GM21529 (cell line): ENCODE measurements around the gene MRPL20.
"Not testable (repeated sequence)": the region's sequence is repeated elsewhere in the genome, so short reads cannot be mapped to it uniquely, and the experiment has no call there.

ENCODE experiments used
- ATAC-seq: cut with Tn5 transposase; IDR thresholded peaks from one replicate; pipeline ENCODE4 v1.9.1; 2021; ENCODE audit not compliant: unreplicated experiment

Gene MRPL20

GRCh38 chr1:1437904-1438376, 30.8 kb upstream of the MRPL20 start:
- no peak for ATAC-seq

- no peak for ATAC-seq
Observed at GRCh38 chr1:1437033-1437903, 30.2 kb upstream of the MRPL20 start.

- no peak for ATAC-seq
Observed at GRCh38 chr1:1436630-1437032, 29.5 kb upstream of the MRPL20 start.

- ATAC-seq: no peak
Observed at GRCh38 chr1:1435911-1436629, 29.0 kb upstream of the MRPL20 start.

- no peak for ATAC-seq
Observed at GRCh38 chr1:1435106-1435903, 28.2 kb upstream of the MRPL20 start, which contains the start of gene VWA1. VWA1 (plus strand) TSS chr1:1435690; CDS start chr1:1435749, 59 bp downstream.

GRCh38 chr1:1434824-1435105, 27.7 kb upstream of the MRPL20 start:
- ATAC-seq: no peak

GRCh38 chr1:1434131-1434823, 27.2 kb upstream of the MRPL20 start:
- ATAC-seq: no peak

GRCh38 chr1:1433804-1434130, 26.7 kb upstream of the MRPL20 start:
- no peak for ATAC-seq

GRCh38 chr1:1432951-1433803, 26.1 kb upstream of the MRPL20 start:
- ATAC-seq: no peak

- no peak for ATAC-seq
Observed at GRCh38 chr1:1432274-1432950, 25.3 kb upstream of the MRPL20 start.

GRCh38 chr1:1431845-1432273, 24.8 kb upstream of the MRPL20 start:
- no peak for ATAC-seq

GRCh38 chr1:1430992-1431844, 24.1 kb upstream of the MRPL20 start:
- ATAC-seq: no peak

- ATAC-seq: no peak
Observed at GRCh38 chr1:1430114-1430982, 23.3 kb upstream of the MRPL20 start.

- ATAC-seq: no peak
Observed at GRCh38 chr1:1429671-1430073, 22.6 kb upstream of the MRPL20 start.

GRCh38 chr1:1428967-1429366, 21.9 kb upstream of the MRPL20 start:
- ATAC-seq: not testable (repeated sequence)

GRCh38 chr1:1428174-1428573, 21.1 kb upstream of the MRPL20 start:
- no peak for ATAC-seq

- ATAC-seq: no peak
Observed at GRCh38 chr1:1427820-1428148, 20.7 kb upstream of the MRPL20 start.
